ENCODE measurements around the gene CHN2.

CHN2 gene

DNA sequence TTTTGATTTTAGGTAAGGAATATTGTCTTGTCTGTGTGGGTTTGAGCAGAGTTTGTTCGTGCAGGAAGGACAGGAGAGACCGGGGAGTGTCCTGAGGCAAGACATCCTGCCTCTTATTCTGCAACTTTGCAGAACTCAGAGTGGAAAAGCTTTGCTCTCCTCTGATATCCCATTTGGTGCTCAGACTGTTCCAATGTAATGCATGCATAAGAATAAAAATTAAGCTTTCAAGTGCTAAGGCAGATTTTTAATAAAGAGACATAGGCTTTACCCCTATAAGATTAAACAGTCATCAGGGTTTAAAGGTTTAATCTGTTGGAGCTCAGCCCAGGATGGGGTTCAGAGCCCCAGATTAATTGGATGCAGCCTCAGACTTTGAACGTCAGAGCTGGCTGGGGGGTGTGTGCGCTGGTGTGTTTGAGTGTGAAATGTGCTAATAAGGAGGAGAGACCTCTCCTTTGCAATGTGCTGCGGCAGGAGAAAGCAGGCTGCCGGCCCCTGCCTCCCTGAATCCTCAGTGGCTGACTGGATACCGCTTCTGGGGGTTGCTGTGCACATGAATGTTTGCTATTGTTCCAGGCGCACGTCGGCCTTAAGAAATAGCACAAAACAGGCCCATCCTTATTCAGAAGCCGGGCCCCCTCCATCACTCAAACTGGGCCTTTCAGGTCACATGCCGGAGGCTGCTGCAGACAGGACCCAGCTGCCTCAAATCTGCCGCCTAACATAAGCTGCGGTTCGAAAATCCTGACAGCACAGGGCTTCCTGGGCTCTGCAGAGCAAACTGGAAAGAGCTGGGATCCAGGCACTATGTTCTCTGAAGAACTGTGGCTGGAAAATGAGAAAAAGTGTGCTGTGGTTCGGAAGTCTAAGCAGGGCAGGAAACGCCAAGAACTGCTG lies 285.0 kb downstream of the CHN2 start:
- Histone ChIP-seq H2AFZ (no peak overlapping the region), H3K4me1 (no peaks in the 10 kb centered on the region), H3K9ac (no peak overlapping the region), H3K4me3 (ENCODE audit: low read depth, low read length) (no peak overlapping the region), H3K36me3 (ENCODE audit: control insufficient read depth, insufficient read depth, low read length) (no peaks in the 10 kb centered on the region), H3K4me2 (ENCODE audit: low read length) (no peak overlapping the region), H3K27ac (no peak overlapping the region), H3K27me3 (ENCODE audit: control insufficient read depth, insufficient read depth, low read length) (no peaks in the 10 kb centered on the region), H3K9me3 (ENCODE audit: control insufficient read depth, low read length) (no peaks in the 10 kb centered on the region), H3K79me2 (no peaks in the 10 kb centered on the region)
- TF ChIP-seq, protein P1, sequence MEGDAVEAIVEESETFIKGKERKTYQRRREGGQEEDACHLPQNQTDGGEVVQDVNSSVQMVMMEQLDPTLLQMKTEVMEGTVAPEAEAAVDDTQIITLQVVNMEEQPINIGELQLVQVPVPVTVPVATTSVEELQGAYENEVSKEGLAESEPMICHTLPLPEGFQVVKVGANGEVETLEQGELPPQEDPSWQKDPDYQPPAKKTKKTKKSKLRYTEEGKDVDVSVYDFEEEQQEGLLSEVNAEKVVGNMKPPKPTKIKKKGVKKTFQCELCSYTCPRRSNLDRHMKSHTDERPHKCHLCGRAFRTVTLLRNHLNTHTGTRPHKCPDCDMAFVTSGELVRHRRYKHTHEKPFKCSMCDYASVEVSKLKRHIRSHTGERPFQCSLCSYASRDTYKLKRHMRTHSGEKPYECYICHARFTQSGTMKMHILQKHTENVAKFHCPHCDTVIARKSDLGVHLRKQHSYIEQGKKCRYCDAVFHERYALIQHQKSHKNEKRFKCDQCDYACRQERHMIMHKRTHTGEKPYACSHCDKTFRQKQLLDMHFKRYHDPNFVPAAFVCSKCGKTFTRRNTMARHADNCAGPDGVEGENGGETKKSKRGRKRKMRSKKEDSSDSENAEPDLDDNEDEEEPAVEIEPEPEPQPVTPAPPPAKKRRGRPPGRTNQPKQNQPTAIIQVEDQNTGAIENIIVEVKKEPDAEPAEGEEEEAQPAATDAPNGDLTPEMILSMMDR (IDR thresholded peaks at IDR 0.05): no peak

DNA sequence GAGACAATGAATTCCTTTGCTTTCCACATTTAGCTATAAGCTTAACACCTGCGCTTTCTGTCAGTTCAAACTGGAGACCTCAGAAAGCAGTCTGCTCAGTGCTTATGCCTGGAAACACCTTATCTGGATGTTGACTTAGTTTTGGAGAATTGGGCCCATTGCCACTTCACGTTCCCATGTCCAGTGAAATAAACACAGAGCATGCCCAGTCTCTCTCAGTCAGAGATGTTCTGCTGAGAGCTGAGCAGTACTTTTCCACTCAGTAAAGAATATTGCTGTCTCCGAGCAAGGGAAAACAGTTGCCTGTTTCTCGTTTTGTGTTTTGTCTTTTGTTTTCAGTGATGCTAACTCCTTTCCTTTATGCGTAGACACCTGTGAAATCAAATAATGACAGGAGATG lies 285.9 kb downstream of the CHN2 start:
- no peaks in the 10 kb centered on the region for H3K4me1 ChIP-seq
- H2AFZ ChIP-seq: no peak overlapping the region
- H3K9me3 ChIP-seq (ENCODE audit: control insufficient read depth, low read length): no peaks in the 10 kb centered on the region
- H3K4me3 ChIP-seq (ENCODE audit: low read depth, low read length): no peak overlapping the region
- H3K27ac ChIP-seq: no peak overlapping the region
- H3K9ac ChIP-seq: no peak overlapping the region
- H3K79me2 ChIP-seq: no peaks in the 10 kb centered on the region
- no peaks in the 10 kb centered on the region for H3K27me3 ChIP-seq (ENCODE audit: control insufficient read depth, insufficient read depth, low read length)
- no peaks in the 10 kb centered on the region for H3K36me3 ChIP-seq (ENCODE audit: control insufficient read depth, insufficient read depth, low read length)
- TF ChIP-seq, protein P1 (IDR thresholded peaks at IDR 0.05): no peak
- no peak overlapping the region for H3K4me2 ChIP-seq (ENCODE audit: low read length)

- Histone ChIP-seq H3K79me2 (no peaks in the 10 kb centered on the region), H3K36me3 (ENCODE audit: control insufficient read depth, insufficient read depth, low read length) (no peaks in the 10 kb centered on the region), H3K4me3 (ENCODE audit: low read depth, low read length) (no peak overlapping the region), H3K4me2 (ENCODE audit: low read length) (no peak overlapping the region), H2AFZ (no peak overlapping the region), H3K9me3 (ENCODE audit: control insufficient read depth, low read length) (no peaks in the 10 kb centered on the region), H3K9ac (no peak overlapping the region), H3K27me3 (ENCODE audit: control insufficient read depth, insufficient read depth, low read length) (no peaks in the 10 kb centered on the region), H3K27ac (no peak overlapping the region), H3K4me1 (no peaks in the 10 kb centered on the region)
- TF ChIP-seq, protein P1 (IDR thresholded peaks at IDR 0.05): no peak
Observed at GRCh38 chr7:29480934-29481651, 286.5 kb downstream of the CHN2 start.

DNA sequence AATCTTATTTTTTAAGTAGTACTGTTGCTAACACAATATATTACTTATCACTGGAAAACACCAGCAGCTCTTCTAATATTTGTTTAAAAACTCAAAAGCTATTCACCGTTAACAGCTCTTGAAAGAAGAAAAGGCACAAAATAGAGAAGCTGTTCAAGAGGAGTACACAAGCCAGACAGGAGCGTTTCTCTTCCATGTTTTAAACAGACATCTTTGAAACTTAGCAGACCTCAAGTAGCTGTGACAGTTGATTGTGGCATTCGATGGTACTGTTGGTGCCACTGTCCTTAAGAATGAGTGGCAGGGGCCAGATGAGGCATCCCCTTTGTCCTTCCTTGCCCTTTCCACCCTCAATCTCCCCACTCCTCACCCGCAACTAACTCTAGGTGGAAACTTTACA lies 287.5 kb downstream of the CHN2 start:
- Histone ChIP-seq H3K27ac (no peak overlapping the region), H3K4me1 (no peaks in the 10 kb centered on the region), H3K9ac (no peak overlapping the region), H3K4me3 (ENCODE audit: low read depth, low read length) (no peak overlapping the region), H2AFZ (no peak overlapping the region), H3K4me2 (ENCODE audit: low read length) (no peak overlapping the region), H3K36me3 (ENCODE audit: control insufficient read depth, insufficient read depth, low read length) (no peaks in the 10 kb centered on the region), H3K79me2 (no peaks in the 10 kb centered on the region), H3K9me3 (ENCODE audit: control insufficient read depth, low read length) (no peaks in the 10 kb centered on the region), H3K27me3 (ENCODE audit: control insufficient read depth, insufficient read depth, low read length) (no peaks in the 10 kb centered on the region)
- TF ChIP-seq, protein P1 (IDR thresholded peaks at IDR 0.05): no peak

Measured in parathyroid adenoma (tissue), 2 donors.